ENCODE data around the gene CCNYL1. TPM values are rescaled to one million over a fixed set of nuclear protein-coding genes. Genes with fewer than 3 reads are reported as not detected.

The CCNYL1 gene
- 21.0 TPM for total RNA-seq

GRCh38 chr2:207710814-207711740 is at the start of gene CCNYL1:
Gene CCNYL1, plus strand, starts transcription at chr2:207711640. Its CDS starts 257 bp downstream, at chr2:207711897.

Small RNAs within 50 kb of the gene (small RNA-seq; reads per million reads assigned to genes)
- gene RF00019 (ENCODE audit: low replicate concordance): not detected
- not detected for gene RNU6-664P (ENCODE audit: low replicate concordance)

Other genes with a start within 250 kb of the CCNYL1 start
- gene CREB1, start 181.7 kb upstream of the CCNYL1 start, total RNA-seq: 133 TPM
- gene METTL21A, start 86.2 kb upstream of the CCNYL1 start, total RNA-seq: 11.3 TPM
- gene FZD5, start 58.3 kb downstream of the CCNYL1 start, total RNA-seq: 1.6 TPM

Measured in parietal lobe (tissue), 2 donors.